GM04503 (cell line): Measurements from ENCODE around the gene RAPGEF5.

Experiments used
- DNase-seq: peaks from one replicate; pipeline ENCODE4 v3.0.0-alpha.2; 2012; ENCODE audit warnings: low read depth

RAPGEF5 gene

DNA sequence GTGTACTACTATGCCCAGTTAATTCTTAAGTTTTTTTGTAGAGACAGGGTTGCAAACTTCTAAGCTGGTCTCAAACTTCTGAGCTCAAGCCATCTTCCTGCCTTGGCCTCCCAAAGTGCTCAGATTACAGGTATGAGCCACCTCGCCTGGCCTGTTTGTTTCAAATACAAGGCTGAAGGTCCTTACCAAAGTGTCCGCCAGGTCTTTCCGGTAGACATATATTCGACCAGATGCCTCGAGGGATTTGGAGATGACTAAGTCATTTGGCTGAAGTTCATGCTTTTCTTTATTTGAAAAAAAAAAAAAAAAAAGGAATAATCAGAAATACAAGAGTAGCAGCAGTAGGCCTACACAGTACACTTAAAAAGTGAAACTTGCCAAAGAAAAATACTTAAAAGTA lies 206.7 kb downstream of the RAPGEF5 start:
- DNase-seq: no peak

DNA sequence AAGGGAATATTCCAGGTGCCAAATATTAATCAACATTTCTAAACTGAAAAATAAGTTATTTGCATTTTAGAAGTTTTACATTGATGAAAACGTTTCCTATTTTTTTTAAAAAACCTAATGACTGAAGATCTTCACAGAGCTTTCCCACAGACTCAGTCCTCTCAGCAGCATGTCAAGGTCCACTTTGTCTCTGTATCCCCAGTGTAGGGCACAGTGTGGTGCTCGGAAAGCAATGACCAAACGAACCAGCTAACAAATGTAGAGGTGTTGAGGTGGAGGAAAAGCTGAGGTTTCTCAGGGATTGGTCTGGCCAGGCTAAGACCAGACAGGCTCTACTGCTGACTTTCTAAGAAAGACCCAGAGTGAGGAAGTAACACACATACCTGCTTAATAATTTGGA lies 209.1 kb downstream of the RAPGEF5 start:
- no peak for DNase-seq

DNA sequence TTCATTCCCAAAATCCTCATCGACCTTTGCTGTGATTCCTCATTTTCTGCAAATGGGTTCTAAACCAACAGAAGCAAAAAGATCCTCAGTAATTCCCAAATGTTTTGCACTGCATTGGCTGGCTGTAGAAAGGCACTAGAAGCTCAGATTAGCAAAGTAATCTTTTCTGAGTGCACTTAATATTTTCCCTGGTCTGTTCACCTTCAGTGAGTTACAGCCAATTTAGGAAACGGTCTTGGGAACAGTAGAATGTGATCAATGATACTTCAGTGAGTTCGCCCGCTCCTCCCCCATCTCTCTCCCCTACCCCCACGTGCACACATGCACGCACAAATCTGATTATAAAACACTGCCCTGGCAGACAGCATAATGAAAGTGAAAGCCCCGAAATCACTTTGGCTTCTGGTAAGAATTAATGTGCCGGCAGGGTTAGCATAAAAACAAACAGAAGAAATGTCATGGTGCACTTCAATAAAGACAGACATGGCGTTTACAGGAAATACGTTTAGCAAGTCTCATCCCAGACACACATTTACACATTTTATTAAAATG lies 209.9 kb downstream of the RAPGEF5 start:
- DNase-seq: no peak

DNA sequence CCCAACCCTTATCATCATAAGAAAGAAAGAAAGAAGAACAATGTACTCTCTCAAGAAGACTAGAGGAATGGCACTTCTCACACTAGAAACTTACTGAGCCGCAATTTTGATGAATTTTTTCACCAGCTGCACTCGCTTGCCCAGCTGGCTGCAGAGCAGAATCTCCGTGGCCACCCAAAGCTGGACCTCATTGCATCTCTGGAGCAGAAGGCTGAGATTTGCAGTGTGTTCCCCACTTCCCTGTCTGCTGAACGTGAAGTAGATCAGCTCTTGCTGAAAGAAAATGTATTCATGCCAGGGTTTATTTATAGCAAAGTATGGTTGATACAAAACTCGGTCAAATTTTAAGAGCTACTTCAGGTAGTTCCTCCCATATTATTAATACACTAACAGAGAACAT lies 212.0 kb downstream of the RAPGEF5 start:
- no peak for DNase-seq

DNA sequence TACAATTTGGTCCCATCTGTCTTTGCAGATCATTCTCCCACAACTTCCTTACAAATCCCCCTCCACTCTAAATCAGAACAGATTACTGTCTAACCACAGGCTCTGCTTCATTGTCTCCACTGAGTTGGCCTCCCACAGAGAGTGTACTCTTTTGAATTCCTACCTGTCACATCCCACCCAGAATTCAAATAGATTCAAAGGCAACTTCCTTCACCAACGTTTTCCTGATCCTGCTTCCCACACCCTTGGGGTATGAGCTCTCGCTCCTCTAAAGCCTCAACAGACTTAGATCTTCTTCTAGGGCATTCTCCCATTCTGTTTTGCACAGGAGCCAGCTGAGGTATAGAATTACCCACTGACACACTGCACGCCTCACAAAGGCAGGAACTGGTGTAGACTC lies 213.5 kb downstream of the RAPGEF5 start:
- DNase-seq: no peak

DNA sequence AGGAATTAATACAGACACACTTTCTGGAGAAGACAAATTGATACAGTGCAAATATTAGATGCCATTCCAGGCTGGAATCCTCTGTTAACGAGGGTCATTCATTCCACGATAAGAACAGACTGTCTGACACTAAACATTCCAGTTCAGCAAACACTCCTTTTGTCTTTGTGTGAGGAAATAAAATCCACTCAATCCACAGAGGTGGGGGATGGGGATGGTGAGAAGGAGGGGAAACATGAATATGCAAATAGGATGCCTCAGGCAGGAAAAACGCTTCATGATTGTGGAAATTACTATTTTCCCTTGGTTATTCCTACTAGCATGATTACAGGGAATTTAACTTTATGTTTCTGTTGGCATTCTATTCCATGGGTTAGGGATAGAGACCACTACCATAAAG lies 214.4 kb downstream of the RAPGEF5 start:
- DNase-seq: no peak

DNA sequence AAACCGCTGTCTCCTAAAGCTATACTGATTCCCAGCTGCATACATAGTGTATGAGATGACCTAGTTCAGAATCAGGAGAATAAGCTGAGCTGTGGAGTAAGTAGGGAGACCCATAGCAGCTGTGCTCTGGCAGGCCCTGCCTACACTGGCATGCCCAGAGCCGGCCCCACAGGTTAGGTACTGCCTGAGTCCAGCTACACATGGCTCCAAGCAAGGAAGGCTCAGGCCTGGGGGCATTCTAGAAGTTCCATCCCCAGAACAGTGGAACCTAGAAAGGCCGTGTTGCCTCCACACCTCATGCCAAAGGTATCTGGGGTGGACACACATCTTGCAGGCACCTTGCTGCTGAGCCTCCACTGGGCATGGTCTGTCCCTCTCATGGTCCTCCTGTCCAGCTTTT lies 215.6 kb downstream of the RAPGEF5 start:
- DNase-seq: no peak

DNA sequence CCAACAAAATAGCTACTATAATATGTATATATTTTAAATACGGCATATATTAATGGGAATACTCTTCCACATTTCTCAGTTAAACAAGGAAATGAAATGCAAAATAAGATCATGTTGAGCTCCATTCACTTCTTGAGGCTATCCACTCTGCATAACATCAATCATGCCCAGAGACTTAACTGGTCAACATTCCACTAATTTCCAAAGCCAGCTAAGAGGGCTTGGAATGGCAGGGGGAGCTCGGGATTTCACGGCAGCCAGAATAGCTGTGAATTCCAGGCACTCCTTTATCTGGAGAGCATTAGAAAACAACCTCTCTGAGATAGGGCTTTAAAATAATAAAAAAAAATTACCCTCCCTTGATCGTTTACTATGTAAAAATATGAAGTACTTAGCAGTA lies 216.4 kb downstream of the RAPGEF5 start:
- peak; percentile 25 for DNase-seq

DNA sequence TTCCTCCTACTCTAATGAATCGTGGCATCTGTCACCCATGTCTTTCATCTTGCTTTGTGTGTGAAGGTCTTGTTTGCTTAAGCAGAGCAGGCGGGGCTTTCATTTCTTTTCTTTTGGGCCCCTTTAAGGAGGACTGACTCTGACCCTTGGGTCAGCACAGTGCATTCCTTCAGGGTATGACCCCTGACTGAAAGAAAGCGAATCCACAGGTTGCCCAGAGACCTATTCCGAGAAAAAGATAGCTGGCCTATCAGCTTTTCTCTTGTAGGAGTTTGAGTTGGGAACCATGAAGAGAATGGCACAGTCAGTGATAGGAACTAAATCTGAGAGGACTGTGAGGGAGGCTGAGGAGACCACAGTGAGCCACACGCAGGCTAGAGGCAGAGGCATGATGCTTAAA lies 218.1 kb downstream of the RAPGEF5 start:
- no peak for DNase-seq

DNA sequence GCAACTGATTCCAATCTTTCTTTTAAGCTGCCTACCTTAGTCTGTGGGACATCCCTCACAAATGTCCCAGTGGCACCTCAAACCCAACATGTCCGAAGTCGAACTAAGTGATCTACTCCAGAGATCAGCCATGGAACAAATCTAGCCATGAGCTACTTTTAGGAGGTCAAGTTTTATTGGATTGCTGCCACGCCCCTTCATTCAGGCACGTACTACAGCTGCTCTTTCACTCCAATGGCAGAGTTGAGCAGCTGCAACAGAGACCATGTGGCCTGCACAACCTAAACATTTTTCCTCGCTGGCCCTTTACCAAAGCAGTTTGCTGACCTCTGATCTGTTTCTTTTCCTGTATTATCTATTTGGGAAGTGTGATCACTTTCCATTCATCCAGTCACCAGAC lies 218.8 kb downstream of the RAPGEF5 start:
- DNase-seq: no peak

DNA sequence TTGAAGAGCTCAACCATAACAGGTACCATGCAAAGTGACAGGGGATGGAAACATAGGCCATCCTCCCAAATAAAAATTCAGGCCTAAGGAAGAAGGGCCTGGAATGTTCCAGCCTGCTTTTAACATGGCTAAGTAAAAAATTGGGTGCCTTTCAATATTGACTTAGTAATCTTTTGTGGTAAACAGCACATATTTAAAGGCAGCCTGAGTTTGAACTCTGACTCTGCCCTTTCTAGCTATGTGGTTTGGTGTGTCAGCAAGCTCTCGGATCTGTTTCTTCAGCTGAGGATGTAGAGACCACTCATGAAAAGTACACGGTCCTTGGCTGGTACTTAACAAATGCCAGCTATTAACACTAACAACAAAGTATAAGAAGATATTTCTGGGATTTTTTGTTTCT lies 219.5 kb downstream of the RAPGEF5 start:
- peak; percentile 47 for DNase-seq

DNA sequence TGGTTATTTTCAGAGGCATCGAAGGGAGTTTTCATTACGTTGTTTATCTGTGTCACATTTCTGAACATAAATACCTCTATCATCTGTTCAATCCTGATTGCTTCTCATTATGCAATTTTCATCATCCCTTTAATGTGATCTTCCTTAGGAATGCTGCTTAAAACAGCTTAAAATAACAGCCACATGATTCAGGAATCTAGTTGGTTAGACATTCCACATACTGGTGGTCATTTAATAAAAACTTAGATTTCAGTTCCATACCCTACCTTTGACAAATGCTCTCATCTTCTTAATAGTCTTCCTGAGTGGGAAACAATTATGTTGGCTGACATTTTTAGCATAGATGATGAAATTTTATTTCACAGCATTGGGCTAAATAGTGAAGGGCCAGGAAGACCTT lies 219.9 kb downstream of the RAPGEF5 start:
- peak; percentile 67 for DNase-seq

DNA sequence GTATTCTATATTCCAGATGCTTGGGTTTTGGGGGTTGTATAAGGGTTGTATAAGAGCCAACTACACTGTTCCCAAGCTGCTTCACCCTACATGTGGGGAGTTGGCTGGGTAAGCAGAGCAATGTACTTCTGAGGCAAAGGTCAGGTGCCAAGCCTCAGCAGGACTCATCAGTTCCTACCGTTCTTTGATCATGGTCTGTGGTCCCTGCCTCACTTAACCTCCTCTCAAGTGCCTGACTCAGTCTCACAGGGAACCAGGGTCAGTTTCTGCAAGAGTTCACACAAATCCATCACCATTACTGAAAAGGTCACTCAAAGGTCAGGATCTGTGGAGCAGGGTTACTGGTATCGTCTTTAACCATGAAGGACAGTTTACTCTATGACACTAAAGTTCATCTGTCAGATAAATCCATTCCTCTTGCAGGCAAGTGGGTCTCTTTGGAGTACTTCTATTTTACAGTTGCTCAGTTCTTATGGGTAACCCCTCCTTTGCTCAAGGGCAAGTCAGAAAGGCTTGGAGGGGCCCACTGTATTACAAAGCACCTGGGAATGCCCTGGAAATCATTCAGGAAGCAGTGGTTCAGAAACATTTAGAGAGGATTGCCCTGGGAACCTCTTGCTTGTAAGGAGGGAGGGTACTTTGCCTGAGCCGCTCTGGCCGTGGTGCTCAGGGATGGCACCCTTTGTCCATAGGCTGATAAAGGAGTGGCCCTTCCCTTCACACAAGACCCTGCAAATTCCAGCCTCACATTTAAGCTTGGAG lies 227.0 kb downstream of the RAPGEF5 start:
- DNase-seq: no peak

DNA sequence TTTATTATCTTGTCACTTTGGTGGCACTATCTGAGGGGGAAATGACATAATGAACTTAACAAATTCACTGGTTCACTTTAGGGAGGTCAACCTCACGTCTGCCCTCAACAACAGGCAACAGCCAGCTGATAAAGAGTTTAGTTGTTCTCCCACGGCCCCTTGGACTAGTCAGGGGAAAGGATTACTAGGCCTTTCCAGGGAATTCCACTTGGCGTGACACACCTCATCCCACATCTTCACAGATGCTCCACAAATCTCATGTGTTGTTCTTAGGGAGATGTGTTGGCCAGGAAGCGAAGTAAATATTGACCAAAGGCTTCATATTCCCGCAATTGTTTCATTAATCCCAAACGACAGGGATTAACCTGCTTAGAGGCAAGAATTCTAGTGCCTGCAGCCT lies 227.8 kb downstream of the RAPGEF5 start:
- no peak for DNase-seq

DNA sequence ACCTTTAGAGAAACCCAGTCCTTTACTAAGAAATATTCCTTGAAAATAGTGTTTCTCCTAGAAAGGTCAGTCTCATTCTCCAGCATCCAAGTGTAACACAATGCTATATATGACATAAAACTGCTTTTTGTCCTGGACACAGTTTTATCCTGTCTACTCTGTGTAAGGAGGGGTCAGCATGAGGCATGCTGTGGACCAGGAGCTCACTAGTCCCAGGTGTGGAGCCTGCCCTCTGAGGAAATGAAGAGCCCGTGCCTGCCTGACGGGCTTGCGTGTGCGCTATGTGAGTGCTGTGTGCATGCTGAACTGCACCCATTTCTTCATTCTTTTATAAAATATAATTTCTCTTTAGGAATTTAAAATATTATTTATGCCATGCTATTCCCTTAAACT lies 228.4 kb downstream of the RAPGEF5 start:
- DNase-seq: no peak

DNA sequence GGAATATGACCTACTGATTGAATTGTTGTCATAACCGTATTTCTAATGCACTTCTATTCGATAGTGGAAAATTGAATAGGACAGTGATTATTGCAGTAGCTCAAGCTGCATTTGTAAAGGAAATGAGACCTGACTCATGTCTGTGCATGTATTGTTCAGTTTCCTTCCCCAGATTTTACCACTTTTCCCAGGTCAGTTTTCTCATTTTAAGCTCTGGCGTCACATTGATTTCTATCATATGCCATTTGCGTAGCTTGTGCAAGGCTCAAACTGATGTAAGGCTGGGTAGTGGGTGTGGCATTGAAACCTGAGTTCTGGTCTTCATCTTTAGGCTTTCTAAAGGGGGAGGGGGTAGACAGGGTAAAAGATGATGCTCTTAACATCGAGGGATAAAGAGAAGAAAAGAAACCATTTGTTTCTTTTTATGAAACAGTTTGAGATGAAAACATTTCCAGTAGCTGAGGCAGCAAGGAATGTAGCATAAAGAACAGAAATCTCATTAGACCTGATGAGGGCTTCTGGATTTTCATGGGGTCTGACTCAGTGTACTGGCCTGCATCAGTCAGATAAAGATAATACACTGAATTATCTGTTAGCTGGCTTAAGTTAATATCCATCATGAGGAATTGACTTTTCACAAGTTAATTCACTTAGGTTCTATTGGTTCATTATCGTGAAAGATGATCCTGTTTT lies 229.0 kb downstream of the RAPGEF5 start:
- DNase-seq: no peak

DNA sequence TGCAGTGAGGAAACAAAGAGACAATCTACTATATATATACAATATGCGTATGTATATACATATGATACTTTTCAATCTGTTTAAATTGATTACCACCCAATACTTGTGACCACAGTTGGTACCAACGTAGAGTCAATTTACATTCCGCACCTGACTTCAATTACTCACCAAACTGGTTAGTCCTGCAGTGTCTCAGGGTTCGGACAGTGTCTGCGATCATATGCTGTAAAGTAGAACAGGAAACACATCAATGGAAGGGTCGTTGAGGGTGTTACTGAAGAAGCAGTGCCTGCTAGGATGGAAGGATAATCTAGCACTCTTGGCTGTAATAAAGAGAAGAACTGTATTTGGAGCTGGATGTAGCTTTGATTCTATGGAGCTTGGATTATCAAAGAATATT lies 231.5 kb downstream of the RAPGEF5 start:
- DNase-seq: no peak

DNA sequence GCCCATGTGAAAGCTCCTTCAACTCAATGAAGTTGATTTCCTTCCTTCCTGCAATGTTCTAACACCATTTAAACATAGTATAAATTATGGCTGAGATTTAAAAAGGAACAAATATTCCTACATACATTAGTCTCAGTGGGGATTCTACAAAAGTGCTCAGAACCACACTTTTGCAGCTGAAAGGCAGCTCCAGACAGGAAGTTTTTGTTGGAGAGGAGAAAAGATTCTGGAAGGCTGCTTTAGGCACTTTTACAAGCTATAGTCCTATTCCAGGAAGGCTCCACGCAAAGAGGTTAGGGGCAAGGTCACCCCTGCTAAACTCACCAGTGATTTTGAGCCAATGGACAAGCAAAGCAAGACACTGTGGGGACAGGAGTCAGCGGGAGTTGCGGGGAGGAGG lies 232.0 kb downstream of the RAPGEF5 start:
- DNase-seq: no peak

DNA sequence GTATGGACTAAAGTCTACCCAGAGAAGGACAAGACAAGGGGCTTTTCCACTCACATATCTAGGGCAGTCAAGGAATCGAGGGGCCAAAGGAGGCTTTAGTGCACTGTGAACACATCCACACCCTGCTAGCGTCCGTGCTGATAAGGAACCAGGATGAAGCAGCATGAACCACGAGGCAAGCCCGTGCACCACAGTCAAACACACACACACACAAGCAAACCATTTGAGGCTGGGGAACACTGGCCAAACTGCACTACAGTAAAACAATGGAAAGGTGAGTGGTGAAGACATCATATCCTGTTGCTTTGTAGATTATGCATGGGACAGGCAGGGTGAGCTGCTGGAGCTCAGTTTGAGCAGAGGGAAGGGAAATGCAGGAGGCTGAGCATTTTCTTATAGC lies 233.8 kb downstream of the RAPGEF5 start:
- no peak for DNase-seq

DNA sequence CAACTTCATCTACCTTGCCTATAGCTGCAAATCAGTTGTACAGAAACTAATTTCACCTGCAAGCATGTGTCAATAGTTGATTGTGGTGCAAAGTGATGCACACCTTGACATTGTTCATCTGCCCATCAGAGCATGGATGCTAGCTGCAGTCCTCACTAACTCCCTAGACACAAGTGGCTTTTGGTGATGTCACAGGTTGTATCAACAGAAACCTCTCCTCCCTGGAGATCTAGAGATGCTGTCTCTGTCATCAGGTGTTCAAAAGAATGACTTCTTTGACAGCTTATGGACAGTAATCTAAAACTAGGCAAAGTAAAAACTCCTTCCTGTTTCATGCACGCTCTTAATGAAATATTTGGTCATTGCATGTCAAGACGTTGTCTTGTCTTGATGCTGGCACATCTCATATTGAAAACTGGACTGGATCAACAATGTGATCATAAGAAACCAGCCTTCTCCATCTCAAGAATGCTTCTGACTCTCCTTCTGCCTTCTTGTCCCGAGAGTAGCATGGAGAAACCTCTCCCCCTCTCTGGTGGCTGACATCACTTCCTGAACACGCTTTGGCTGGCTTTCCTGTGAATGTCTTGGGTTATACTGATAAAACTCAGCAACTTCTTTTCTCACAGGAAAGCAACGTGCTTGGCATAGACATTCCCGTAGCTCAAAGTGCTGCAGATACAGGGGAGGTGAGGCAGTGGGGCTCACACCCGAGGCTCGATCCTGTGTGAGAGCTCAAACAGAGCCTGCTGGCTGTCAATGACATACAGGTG lies 235.1 kb downstream of the RAPGEF5 start:
- no peak for DNase-seq

DNA sequence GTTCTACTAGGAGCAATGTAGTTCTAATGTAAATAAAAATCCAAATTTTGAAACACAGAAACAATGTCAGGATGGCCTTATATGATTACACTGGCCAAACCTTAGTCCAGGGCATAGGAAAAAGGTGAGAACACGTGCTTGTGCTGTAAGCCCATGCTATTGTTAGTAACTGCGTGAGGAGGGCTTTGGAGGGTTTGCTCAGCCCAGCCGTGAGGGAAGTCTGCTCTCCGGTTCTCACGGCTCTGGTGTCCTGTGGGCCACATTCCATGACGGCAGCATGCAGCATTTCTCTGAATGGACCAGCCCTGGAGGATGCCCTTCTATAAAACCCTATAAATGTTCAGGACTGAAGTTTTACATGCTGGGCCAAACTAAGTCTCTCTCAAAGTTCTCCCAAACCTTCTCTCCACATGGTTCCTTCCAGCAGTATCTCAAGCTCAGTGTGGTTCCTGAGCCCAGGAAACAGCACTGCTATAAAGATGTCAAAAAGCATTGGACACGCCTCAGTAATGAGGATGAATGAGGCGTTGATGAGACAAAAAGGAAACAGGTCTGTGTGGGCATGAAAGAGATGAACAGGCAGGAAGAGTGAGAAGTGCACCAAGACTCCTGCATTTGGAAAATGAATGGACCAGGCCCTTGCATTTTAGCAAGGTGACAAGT lies 236.4 kb downstream of the RAPGEF5 start:
- DNase-seq: no peak

DNA sequence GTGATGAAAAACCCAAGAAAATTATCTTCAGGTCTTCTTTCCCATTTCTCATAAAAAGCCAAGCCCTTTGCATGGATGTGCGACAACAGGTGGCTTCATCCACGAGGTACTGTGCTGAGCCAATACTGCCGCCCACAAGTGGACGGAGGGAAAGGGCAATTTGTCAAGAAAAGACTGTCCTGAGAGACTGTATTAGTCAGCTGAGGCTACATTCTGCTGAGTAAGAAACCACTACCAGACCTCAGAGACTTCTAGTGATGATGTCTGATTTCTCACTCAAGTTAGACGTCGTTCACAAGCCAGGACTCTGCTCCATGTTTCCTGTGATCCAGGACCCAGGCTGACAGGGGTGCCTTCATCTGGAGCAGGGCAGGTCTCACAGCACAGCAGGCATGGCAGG lies 239.7 kb downstream of the RAPGEF5 start:
- no peak for DNase-seq
